ENCODE data around the gene DNAH1. TPM values are rescaled to one million over a fixed set of nuclear protein-coding genes. Genes with fewer than 3 reads are reported as not detected.
A peak's percentile ranks its signal among the peaks of the same experiment; 100 is the strongest.

DNAH1 gene
- total and polyA plus RNA-seq, 2 of the 13 experiments (the other 11 are each of a cell fraction or from before 2014, with no cell fraction given) = 0.64 to 3.5 TPM

GRCh38 chr3:52289747-52290595, 26.1 kb upstream of the DNAH1 start (continued):
- TF ChIP-seq HMGXB4 (CRISPR knock-in tag; IDR thresholded peaks at IDR 0.05; ENCODE audit: borderline replicate concordance in 1 of 2, low read depth in 1 of 2) = peak; percentile 20 to 87; a peak in 3 of 4 replicates
- no peak; the same call in 1 of the 2 replicates for TF ChIP-seq SMAD3 (CRISPR knock-in tag; IDR thresholded peaks at IDR 0.05)
- no peak for TF ChIP-seq PLRG1 (conservative IDR thresholded peaks at IDR 0.05)
- TF ChIP-seq ZNF30 (CRISPR knock-in tag; IDR thresholded peaks at IDR 0.05) = no peak
- no peak; the same call in 1 of the 2 replicates for TF ChIP-seq GATAD1 (CRISPR knock-in tag; IDR thresholded peaks at IDR 0.05)
- 0 out of 2 replicates have a peak, but pooled peaks have one; percentile 4 for TF ChIP-seq ZSCAN30 (CRISPR knock-in tag; IDR thresholded peaks at IDR 0.05)
- TF ChIP-seq HDAC1 (CRISPR knock-in tag; IDR thresholded peaks at IDR 0.05) = peak; percentile 90
- peak; percentile 94; the same call in 2 of the 3 replicates for TF ChIP-seq MXI1 (IDR thresholded peaks at IDR 0.05; ENCODE audit: borderline replicate concordance, low read depth, low read length)
- peak; percentile 61; the same call in 1 of the 2 replicates for TF ChIP-seq HOMEZ (CRISPR knock-in tag; IDR thresholded peaks at IDR 0.05; ENCODE audit: low read depth)
- peak; percentile 99 for TF ChIP-seq HNF1A (IDR thresholded peaks at IDR 0.05; ENCODE audit: low read depth)
- peak; percentile 99 for TF ChIP-seq HNF1A (CRISPR knock-in tag; IDR thresholded peaks at IDR 0.05; ENCODE audit: borderline replicate concordance)
- no peak for TF ChIP-seq MTF1 (CRISPR knock-in tag; IDR thresholded peaks at IDR 0.05)
- no peak for TF ChIP-seq SKI (IDR thresholded peaks at IDR 0.05; ENCODE audit: partially characterized antibody)
- peak; percentile 37; the same call in 1 of the 2 replicates for TF ChIP-seq BRCA1 (CRISPR knock-in tag; IDR thresholded peaks at IDR 0.05)
- peak; percentile 66; the same call in 1 of the 2 replicates for TF ChIP-seq RAD21 (CRISPR knock-in tag; IDR thresholded peaks at IDR 0.05)
- no peak for TF ChIP-seq DPF2 (CRISPR knock-in tag; IDR thresholded peaks at IDR 0.05; ENCODE audit: borderline replicate concordance, low read depth)
- TF ChIP-seq, protein P1, sequence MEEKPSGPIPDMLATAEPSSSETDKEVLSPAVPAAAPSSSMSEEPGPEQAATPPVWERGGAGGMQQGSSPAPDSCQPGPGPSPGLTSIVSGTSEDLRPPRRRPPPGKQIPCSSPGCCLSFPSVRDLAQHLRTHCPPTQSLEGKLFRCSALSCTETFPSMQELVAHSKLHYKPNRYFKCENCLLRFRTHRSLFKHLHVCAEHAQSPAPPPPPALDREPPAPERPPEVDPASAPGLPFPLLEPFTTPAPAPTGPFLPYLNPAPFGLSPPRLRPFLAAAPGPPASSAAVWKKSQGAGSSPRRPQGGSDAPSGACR (CRISPR knock-in tag; IDR thresholded peaks at IDR 0.05) = peak; percentile 71; the same call in 1 of the 2 replicates
- TF ChIP-seq, protein P2, sequence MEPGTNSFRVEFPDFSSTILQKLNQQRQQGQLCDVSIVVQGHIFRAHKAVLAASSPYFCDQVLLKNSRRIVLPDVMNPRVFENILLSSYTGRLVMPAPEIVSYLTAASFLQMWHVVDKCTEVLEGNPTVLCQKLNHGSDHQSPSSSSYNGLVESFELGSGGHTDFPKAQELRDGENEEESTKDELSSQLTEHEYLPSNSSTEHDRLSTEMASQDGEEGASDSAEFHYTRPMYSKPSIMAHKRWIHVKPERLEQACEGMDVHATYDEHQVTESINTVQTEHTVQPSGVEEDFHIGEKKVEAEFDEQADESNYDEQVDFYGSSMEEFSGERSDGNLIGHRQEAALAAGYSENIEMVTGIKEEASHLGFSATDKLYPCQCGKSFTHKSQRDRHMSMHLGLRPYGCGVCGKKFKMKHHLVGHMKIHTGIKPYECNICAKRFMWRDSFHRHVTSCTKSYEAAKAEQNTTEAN (CRISPR knock-in tag; conservative IDR thresholded peaks at IDR 0.05) = no peak; the same call in 1 of the 2 replicates
- TF ChIP-seq PRPF4 (IDR thresholded peaks at IDR 0.05; ENCODE audit: low read depth, low read length, poor library complexity, severe bottlenecking) = no peak
